Parathyroid adenoma (tissue), 2 donors: ENCODE results near the gene ODC1.

Experiments
- H2AFZ ChIP-seq: fragments of 300-600 bp; sonication (generic); one replicate; pipeline ENCODE4 v1.7.0; 2017; ENCODE audit warnings: antibody characterized with exemption, mild to moderate bottlenecking
- H3K27ac ChIP-seq: fragments of 300-600 bp; sonication (generic); one replicate; pipeline ENCODE4 v1.7.0; 2017
- H3K27me3 ChIP-seq: fragments of 300-600 bp; sonication (generic); one replicate; pipeline ENCODE4 v1.7.0; 2017; ENCODE audit warnings: low read length; ENCODE audit not compliant: control insufficient read depth, insufficient read depth
- H3K36me3 ChIP-seq: fragments of 300-600 bp; sonication (generic); one replicate; pipeline ENCODE4 v1.7.0; 2017; ENCODE audit warnings: low read length; ENCODE audit not compliant: control insufficient read depth, insufficient read depth
- H3K4me1 ChIP-seq: fragments of 300-600 bp; sonication (generic); one replicate; pipeline ENCODE4 v1.7.0; 2017; ENCODE audit warnings: control low read depth
- H3K4me2 ChIP-seq: fragments of 300-600 bp; sonication (generic); one replicate; pipeline ENCODE4 v1.7.0; 2017; ENCODE audit warnings: low read length
- H3K4me3 ChIP-seq: fragments of 300-600 bp; sonication (generic); one replicate; pipeline ENCODE4 v1.7.0; 2017; ENCODE audit warnings: low read depth, low read length
- H3K79me2 ChIP-seq: fragments of 300-600 bp; sonication (generic); one replicate; pipeline ENCODE4 v1.7.0; 2017; ENCODE audit warnings: control low read depth
- H3K9ac ChIP-seq: fragments of 300-600 bp; sonication (generic); one replicate; pipeline ENCODE4 v1.7.0; 2017; ENCODE audit warnings: mild to moderate bottlenecking
- H3K9me3 ChIP-seq: fragments of 300-600 bp; sonication (generic); one replicate; pipeline ENCODE4 v1.7.0; 2017; ENCODE audit warnings: low read length; ENCODE audit not compliant: control insufficient read depth
- TF ChIP-seq, protein P1 (sequence below): fragments of 300-600 bp; sonication (generic); IDR thresholded peaks from one replicate; pipeline ENCODE4 v1.7.0; 2017; ENCODE audit warnings: antibody characterized with exemption, mild to moderate bottlenecking
- donor health status: primary hyperparathyroidism.

ODC1 gene

DNA sequence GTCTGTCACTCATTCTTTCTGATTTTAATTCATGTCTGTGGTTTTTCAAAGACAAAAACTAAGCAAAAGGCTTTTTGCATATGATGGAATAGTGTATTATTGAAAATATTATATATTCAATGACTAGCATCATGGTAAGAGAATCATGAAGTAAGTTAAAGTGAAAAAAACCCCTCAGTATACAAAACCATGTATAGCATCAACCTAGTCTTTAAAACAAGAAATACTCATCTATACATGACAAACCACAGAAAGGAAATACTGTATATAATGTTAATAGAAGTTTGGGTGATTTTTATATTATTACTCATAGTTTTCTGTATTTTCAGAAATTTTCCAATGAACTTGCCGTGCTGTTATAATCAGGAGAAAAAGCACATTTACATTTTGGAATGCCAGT, 38.0 kb upstream of the ODC1 start:
- H3K4me3 ChIP-seq = no peak overlapping the region
- no peak overlapping the region for H3K9ac ChIP-seq
- no peak overlapping the region for H2AFZ ChIP-seq
- TF ChIP-seq, protein P1, sequence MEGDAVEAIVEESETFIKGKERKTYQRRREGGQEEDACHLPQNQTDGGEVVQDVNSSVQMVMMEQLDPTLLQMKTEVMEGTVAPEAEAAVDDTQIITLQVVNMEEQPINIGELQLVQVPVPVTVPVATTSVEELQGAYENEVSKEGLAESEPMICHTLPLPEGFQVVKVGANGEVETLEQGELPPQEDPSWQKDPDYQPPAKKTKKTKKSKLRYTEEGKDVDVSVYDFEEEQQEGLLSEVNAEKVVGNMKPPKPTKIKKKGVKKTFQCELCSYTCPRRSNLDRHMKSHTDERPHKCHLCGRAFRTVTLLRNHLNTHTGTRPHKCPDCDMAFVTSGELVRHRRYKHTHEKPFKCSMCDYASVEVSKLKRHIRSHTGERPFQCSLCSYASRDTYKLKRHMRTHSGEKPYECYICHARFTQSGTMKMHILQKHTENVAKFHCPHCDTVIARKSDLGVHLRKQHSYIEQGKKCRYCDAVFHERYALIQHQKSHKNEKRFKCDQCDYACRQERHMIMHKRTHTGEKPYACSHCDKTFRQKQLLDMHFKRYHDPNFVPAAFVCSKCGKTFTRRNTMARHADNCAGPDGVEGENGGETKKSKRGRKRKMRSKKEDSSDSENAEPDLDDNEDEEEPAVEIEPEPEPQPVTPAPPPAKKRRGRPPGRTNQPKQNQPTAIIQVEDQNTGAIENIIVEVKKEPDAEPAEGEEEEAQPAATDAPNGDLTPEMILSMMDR = no peak
- peaks cover 9% of the 10 kb centered on the region for H3K4me1 ChIP-seq
- no peaks in the 10 kb centered on the region for H3K9me3 ChIP-seq
- H3K27ac ChIP-seq = no peak overlapping the region
- H3K79me2 ChIP-seq = no peaks in the 10 kb centered on the region
- no peak overlapping the region for H3K4me2 ChIP-seq
- no peaks in the 10 kb centered on the region for H3K27me3 ChIP-seq
- H3K36me3 ChIP-seq = no peaks in the 10 kb centered on the region

DNA sequence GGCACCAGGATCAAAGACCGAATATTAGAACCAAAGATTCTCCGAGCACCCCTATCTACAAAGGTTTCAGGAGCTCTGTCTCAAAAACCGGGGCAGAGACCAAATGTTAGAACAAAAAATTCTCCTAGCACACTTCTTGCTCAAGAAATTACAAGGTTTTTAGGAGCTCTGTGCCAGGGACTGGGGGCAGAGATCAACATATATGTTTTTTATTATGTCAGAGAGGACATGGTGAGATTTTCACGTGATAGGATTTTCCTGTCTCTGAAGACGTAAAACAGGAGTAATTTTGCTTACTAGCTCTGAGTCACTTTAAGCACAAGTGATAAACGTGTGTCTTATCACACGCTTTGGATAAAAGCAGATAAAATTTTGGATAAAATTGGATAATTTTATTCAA, 34.8 kb upstream of the ODC1 start:
- H3K27ac ChIP-seq = no peak overlapping the region
- no peak overlapping the region for H3K4me2 ChIP-seq
- H3K4me3 ChIP-seq = no peak overlapping the region
- H2AFZ ChIP-seq = no peak overlapping the region
- H3K36me3 ChIP-seq = no peaks in the 10 kb centered on the region
- peaks cover 9% of the 10 kb centered on the region for H3K4me1 ChIP-seq
- no peaks in the 10 kb centered on the region for H3K79me2 ChIP-seq
- H3K9me3 ChIP-seq = no peaks in the 10 kb centered on the region
- TF ChIP-seq, protein P1 = no peak
- H3K9ac ChIP-seq = no peak overlapping the region
- no peaks in the 10 kb centered on the region for H3K27me3 ChIP-seq

DNA sequence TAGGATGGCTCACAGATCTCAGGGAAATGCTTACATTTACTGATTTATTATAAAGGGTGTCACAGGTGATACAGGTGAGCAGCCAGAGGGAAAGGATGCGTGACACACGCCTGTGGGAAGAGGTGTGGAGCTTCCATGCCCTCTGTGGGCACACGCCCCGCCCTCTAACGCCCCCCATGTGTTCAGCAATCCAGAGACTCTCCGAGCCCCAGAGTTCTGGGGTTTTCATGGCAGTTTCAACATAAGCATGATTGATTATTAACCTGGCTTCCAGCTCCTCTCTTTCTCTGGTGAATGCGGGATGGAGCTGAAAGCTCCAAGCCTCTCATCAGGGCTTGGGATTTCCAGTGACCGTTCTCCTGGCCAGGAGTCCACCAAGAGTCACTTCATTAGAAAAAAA, 34.3 kb upstream of the ODC1 start:
- peaks cover 9% of the 10 kb centered on the region for H3K4me1 ChIP-seq
- no peak overlapping the region for H2AFZ ChIP-seq
- H3K36me3 ChIP-seq = no peaks in the 10 kb centered on the region
- H3K4me2 ChIP-seq = no peak overlapping the region
- no peaks in the 10 kb centered on the region for H3K27me3 ChIP-seq
- no peaks in the 10 kb centered on the region for H3K9me3 ChIP-seq
- H3K4me3 ChIP-seq = no peak overlapping the region
- H3K9ac ChIP-seq = no peak overlapping the region
- no peak overlapping the region for H3K27ac ChIP-seq
- H3K79me2 ChIP-seq = no peaks in the 10 kb centered on the region
- TF ChIP-seq, protein P1 = no peak

DNA sequence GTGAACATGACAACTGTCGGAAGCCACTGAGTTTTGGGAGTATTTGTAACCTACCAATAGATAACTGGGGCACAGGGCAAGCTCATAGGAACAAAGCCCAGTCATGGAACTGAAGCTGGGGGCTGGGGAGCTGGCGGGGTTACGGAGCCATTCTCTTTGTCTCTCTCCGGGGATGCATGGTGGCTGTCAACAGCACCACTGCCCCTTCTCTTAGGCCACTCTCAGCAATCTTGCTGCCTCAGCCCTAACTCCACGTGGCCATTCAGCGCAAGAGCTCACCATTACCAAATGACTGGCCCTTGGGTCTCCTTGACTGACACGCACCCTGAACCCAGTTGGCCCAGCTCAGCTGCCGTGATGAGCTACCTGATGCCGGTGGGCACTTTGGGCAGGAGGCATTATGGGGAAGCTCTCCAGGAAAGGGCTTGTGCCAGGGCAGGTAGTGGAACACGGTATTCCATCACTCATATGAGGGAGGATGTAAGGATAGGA, 33.6 kb upstream of the ODC1 start:
- no peaks in the 10 kb centered on the region for H3K27me3 ChIP-seq
- H2AFZ ChIP-seq = no peak overlapping the region
- no peaks in the 10 kb centered on the region for H3K79me2 ChIP-seq
- H3K4me2 ChIP-seq = no peak overlapping the region
- peaks cover 2% of the 10 kb centered on the region for H3K4me1 ChIP-seq
- no peak overlapping the region for H3K27ac ChIP-seq
- no peak overlapping the region for H3K4me3 ChIP-seq
- TF ChIP-seq, protein P1 = no peak
- no peaks in the 10 kb centered on the region for H3K36me3 ChIP-seq
- no peaks in the 10 kb centered on the region for H3K9me3 ChIP-seq
- H3K9ac ChIP-seq = no peak overlapping the region

DNA sequence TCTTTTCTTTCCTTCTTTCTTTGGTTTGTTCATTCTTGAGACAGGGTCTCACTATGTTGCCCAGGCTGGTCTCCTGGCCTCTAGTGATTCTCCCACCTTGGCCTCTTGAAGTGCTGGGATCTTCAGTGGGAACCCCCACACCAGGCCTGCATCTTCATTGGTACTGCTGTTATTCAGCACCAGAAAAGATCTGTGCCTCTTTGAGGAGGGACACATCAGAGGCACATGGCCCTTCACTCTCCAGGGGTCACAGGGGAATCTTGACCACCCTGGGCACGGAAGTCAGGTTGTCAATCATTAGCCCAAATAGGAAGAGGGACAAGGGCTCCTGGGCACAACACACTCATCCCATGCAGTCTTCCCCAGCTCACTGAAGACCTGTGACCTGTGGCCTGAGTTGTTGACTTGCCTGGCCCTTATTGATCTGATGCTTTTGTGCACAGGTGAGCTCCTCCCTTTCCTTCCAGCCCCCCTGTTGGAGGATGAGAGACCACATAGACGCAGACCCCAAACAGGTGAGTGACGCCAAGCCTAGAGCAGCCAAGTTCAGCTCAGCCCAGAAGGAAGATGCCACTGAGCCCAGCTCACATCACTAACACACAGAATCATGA, 33.0 kb upstream of the ODC1 start:
- Histone ChIP-seq H2AFZ (no peak overlapping the region), H3K79me2 (no peaks in the 10 kb centered on the region), H3K27ac (no peak overlapping the region), H3K4me2 (no peak overlapping the region), H3K27me3 (no peaks in the 10 kb centered on the region), H3K9ac (no peak overlapping the region), H3K4me1 (no peaks in the 10 kb centered on the region), H3K9me3 (no peaks in the 10 kb centered on the region), H3K4me3 (no peak overlapping the region), H3K36me3 (no peaks in the 10 kb centered on the region)
- TF ChIP-seq, protein P1 = no peak
